ENCODE results near the gene PICALM.
"Not testable (repeated sequence)": the region's sequence is repeated elsewhere in the genome, so short reads cannot be mapped to it uniquely, and the experiment has no call there.

The PICALM gene, protein sequence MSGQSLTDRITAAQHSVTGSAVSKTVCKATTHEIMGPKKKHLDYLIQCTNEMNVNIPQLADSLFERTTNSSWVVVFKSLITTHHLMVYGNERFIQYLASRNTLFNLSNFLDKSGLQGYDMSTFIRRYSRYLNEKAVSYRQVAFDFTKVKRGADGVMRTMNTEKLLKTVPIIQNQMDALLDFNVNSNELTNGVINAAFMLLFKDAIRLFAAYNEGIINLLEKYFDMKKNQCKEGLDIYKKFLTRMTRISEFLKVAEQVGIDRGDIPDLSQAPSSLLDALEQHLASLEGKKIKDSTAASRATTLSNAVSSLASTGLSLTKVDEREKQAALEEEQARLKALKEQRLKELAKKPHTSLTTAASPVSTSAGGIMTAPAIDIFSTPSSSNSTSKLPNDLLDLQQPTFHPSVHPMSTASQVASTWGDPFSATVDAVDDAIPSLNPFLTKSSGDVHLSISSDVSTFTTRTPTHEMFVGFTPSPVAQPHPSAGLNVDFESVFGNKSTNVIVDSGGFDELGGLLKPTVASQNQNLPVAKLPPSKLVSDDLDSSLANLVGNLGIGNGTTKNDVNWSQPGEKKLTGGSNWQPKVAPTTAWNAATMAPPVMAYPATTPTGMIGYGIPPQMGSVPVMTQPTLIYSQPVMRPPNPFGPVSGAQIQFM

GRCh38 chr11:86068951-86069407 lies at the start of gene PICALM:
Gene PICALM (minus strand): TSS chr11:86069084. CDS start chr11:86068780, 304 bp downstream.
- peak; percentile 98 to 99 for DNase-seq

GRCh38 chr11:86118253-86118652 lies 49.4 kb upstream of the PICALM start:
- DNase-seq, result no peak

DNA sequence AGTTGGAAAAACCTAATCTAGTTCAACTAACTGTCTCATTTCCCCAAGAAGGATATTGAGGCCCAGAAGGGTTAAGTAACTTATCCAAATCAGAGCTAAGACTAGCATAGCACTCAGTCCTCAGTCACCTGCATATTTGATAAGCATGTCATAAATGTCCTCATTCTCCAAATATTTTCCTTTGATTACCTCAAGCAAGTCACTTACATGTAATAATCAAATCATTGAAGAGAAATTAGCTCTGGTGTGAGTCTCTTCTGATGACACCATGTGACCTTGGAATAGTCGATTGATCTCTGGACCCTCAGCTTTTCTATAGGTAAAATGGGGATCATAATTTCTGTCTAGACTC lies 48.8 kb upstream of the PICALM start:
- DNase-seq, result no peak

- DNase-seq, result no peak
Measured at GRCh38 chr11:86117001-86117711, 48.3 kb upstream of the PICALM start.

- no peak for DNase-seq
Measured at GRCh38 chr11:86116386-86116726, 47.5 kb upstream of the PICALM start.

GRCh38 chr11:86115542-86116385 lies 46.9 kb upstream of the PICALM start:
- DNase-seq, result no peak

DNA sequence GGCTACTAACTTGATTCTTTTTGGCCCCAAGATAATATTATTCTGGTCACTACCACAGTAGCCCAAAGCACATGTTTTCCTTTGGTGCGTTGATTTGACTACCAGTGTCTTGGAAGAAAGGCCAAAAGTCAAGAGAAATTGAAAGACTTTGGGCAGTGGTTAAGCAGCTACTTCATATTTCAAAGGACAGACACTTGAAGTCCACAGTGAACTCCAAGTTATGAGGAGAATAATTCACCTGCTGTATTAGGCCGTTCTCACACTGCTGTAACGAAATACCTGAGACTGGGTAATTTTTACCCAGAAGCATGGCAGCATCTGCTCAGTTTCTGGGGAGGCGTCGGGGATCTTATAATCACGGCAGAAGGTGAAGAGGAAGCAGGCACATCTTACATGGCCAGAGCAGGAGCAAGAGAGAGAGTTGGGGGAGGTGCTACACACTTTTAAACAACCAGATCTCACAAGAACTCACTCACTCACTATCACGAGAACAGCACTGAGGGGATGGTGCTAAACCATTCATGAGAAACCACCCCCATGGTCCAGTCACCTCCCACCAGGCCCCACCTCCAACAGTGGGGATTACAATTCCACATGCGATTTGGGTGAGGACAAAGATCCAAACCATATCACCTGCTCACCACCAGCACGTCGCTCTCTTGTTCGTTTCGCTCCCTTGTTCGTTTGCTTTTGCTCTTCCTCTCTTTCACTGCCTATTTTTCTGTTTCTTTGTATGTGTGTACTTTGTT lies 40.2 kb upstream of the PICALM start:
- no peak for DNase-seq

DNA sequence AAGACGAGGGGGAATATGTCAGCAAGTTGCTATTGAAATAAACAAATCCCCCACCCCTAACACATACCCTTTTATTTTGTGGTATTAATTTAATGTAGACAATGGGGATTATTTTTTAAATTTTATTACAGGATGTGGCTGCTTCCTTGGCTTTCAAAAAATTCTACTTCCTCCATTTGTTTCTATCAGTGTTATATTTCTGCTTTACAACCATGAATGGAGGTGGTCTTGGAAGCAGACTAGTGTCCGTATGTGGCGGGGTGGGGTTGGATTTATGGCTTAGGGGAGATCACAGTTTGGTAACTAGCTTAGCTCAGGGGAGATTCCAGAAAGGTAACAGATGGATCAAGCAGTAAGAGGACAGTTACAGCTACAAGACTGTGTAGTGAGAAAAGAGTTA lies 39.3 kb upstream of the PICALM start:
- no peak for DNase-seq

DNA sequence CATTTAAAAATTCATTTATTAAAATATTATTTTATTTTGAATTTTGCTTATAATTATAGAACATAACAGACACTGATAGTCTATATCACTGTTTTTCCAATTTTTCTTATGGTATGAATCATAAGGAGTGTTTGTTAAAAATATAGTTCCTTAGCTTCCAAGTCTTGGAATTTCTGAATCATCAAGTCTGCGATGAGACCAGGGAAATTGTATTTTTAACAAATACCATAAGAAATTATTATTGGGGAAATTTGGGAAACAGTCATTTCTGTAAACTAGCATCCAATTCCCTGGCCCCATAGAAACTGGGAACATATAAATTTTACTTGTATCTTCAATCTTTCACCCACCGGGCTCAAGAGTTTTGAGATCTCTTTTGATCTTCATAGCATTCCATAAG lies 38.0 kb upstream of the PICALM start:
- DNase-seq, result no peak

GRCh38 chr11:86106031-86106430 lies 37.1 kb upstream of the PICALM start:
- not testable (repeated sequence) for DNase-seq

GRCh38 chr11:86105601-86106000 lies 36.7 kb upstream of the PICALM start:
- DNase-seq, result not testable (repeated sequence)

DNA sequence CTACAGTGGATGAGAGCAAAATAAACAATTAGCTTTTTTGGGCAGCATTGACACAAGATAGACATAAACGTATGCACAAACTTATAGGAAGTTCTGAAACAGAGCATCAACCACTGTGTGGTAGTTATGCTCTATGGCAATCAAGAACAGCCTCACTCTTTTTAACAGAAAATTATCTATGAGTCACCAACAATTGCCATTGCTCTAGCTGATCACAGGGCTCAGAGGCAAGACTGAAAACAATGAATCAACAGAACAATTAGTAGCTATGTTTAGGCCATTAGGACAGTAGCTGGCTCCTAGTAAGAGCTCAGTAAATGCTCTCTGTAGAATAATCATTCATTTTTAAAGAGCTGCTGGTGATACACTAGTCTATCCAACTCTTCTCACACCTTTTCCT lies 34.9 kb upstream of the PICALM start:
- no peak for DNase-seq

DNA sequence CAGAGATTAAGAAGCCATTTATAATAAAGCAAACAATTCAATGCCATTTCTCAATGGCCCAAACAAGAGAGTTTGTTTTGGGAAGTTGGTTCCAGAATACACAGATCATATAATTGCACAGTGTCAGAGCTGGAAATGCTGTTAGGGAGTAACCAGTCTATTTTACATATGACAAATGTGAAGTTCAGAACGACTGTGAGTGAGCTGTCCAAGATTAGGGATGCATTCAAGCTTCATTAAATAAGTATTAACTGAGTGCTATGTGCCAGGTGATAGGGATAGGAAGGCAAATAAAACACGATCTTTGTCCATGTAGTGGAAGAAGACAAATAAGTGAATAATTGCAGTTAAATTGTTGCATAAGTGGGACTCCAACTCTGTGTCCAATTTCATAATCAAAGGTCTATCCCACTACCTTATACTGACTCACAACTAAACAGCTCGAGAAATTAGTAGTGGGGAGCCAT lies 33.1 kb upstream of the PICALM start:
- no peak for DNase-seq

DNA sequence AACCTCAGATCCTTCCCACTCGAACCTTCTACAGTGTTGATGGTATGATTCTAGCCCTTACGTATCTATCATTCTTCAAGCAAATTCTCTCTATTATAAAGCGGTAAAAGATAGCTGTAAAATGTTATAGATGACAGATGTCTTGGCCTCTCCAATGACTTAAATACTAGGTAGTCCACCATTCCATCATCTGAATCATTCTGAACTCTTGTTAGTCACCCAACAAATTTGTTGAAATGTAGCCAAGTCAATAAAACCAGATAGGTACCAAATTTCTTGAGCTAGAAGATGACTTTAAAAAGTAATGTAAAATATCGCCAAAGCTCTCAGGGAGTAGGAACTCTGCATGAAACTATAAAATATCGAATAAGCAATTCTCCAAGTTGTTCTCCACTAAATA lies 32.6 kb upstream of the PICALM start:
- no peak for DNase-seq

DNA sequence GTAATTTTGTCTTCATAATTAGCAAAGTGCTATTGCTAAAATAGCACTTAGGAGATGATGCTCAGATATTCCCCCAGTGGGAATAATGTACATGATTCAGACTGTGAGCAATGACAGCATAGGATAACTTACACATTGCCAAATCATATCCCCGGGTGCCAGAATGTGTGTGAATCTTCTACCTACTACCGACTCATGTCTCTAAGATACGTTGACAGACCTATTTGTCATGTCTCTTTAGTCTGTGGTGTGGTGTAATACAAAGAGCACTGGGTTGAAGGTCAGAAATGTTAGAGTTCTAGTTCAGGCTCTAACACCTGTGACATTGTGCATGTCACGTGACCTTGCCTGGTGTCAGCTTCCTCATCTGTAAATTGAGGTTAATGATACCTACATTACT lies 31.0 kb upstream of the PICALM start:
- DNase-seq, result no peak

DNA sequence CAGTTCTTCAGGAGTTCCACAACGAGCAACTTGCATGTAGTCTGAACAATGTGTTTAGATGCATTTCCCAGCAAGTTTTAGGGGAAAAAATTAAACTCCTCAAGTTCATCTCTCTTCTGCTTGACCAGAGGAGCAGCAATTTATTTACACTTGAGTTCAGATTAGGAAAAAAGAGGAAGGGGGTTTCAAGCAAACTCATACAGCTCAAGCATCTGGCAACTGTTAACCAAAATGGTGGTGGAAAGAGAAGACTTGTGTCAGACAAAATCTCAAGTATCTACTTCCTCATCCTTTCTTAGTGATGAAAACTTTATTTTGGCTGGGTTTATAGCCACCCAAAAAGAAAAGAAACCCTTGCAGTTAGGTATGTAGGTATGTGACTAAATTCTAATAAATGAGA lies 29.1 kb upstream of the PICALM start:
- DNase-seq, result no peak

GRCh38 chr11:86091566-86091965 lies 22.7 kb upstream of the PICALM start:
- DNase-seq, result no peak

DNA sequence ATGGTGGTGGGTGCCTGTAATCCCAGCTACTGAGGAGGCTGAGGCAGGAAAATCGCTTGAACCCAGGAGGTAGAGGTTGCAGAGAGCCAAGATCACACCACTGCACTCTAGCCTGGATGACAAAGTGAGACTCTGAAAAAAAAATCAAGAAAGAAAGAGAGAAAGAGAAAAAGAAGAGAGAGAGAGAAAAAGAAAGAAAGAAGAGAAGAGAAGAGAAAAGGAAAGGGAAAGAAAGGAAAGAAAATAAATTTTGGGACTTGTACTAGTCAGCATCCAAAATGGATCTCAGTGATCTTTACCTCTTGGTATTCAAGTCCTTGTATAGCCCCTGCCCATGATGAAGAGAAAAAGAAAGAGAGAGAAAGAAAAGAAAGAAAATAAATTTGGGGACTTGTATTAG lies 22.2 kb upstream of the PICALM start:
- DNase-seq, result no peak

DNA sequence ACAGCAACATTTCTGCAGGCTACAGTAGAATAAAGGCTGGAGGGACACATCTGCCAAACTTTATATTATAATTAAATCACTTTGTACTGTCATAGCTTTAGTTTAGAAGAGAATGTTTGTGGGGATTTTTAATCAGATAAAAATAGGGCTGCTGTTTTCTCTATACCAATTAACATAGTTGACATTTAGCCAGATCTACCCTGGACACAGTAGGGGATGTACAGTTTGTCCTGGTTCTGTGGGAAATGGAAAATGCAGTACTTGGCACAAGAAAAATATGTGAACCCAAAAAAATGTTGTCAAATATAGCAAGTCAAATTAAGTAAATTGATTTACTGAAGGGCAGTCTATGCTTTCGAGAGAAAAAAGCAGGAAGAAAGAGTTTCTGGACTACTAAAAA lies 20.8 kb upstream of the PICALM start:
- no peak for DNase-seq

GRCh38 chr11:86087688-86088087 lies 18.8 kb upstream of the PICALM start:
- not testable (repeated sequence) for DNase-seq

DNA sequence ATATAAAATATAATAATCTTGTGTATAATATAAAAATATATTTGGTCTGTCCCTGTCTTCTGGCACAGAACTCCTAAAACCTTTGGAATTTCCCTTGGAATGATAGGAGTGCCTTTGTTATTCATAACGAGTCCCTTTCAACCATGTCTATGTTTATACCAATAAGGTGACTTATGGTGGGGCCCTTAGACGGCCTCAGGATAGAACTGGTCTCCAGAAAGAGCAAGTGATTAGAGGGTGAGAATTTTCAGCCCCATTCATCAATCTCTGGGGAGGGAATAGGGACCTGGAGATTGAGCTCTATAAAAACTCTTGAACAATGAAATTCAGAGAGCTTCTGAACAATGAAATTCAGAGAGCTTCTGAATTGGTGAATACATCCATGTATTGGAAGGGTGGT lies 18.4 kb upstream of the PICALM start:
- no peak for DNase-seq

- no peak for DNase-seq
Measured at GRCh38 chr11:86081455-86081854, 12.6 kb upstream of the PICALM start.
